Loucy (cell line): ENCODE results near the gene TMEM132D.
"Not testable (repeated sequence)": the region's sequence is repeated elsewhere in the genome, so short reads cannot be mapped to it uniquely, and the experiment has no call there.

Experiments
- H2AFZ ChIP-seq: fragments of 200-600 bp; sonication (generic); 2 replicates; pipeline ENCODE4 v1.6.0; 2016; ENCODE audit warnings: antibody characterized with exemption, mild to moderate bottlenecking, low read length, moderate library complexity
- H3F3A ChIP-seq: fragments of 200-600 bp; 2 replicates; pipeline ENCODE4 v1.6.0; 2016; ENCODE audit warnings: antibody characterized with exemption, low read depth, mild to moderate bottlenecking
- H3K27me3 ChIP-seq: fragments of 200-600 bp; sonication (generic); 2 replicates; pipeline ENCODE4 v1.6.1; 2014; ENCODE audit warnings: low read length, mild to moderate bottlenecking; ENCODE audit not compliant: insufficient read depth, poor library complexity, severe bottlenecking
- H3K36me3 ChIP-seq: fragments of 200-600 bp; sonication (generic); 2 replicates; pipeline ENCODE4 v1.6.1; 2016; ENCODE audit warnings: low read length; ENCODE audit not compliant: insufficient read depth
- H3K4me1 ChIP-seq: fragments of 200-600 bp; sonication (generic); 2 replicates; pipeline ENCODE4 v1.5.1; 2014; ENCODE audit warnings: low read length, mild to moderate bottlenecking; ENCODE audit not compliant: insufficient read depth, poor library complexity, severe bottlenecking
- H3K4me2 ChIP-seq: fragments of 200-600 bp; sonication (generic); 2 replicates; pipeline ENCODE4 v1.6.0; 2014; ENCODE audit warnings: antibody characterized with exemption, low read length, low read depth, mild to moderate bottlenecking; ENCODE audit not compliant: poor library complexity, severe bottlenecking
- H3K4me3 ChIP-seq: fragments of 200-600 bp; sonication (generic); 2 replicates; pipeline ENCODE4 v1.5.1; 2014; ENCODE audit warnings: low read length, mild to moderate bottlenecking, mixed read lengths; ENCODE audit not compliant: poor library complexity, severe bottlenecking
- H3K79me2 ChIP-seq: fragments of 200-600 bp; sonication (generic); 2 replicates; pipeline ENCODE4 v1.6.1; 2014; ENCODE audit warnings: low read length; ENCODE audit not compliant: insufficient read depth
- H3K9ac ChIP-seq: fragments of 200-600 bp; sonication (generic); 2 replicates; pipeline ENCODE4 v1.6.0; 2014; ENCODE audit warnings: mild to moderate bottlenecking, low read depth, low read length, moderate library complexity; ENCODE audit not compliant: poor library complexity, severe bottlenecking
- H3K9me2 ChIP-seq: fragments of 200-600 bp; sonication (generic); replicated peaks from 2 replicates; pipeline ENCODE4 v1.6.1; 2016; ENCODE audit warnings: low read depth, low read length, mixed read lengths
- H3K9me3 ChIP-seq: fragments of 200-600 bp; sonication (generic); 2 replicates; pipeline ENCODE4 v1.6.1; 2014; ENCODE audit warnings: mild to moderate bottlenecking, antibody characterized with exemption, low read length, low read depth; ENCODE audit not compliant: insufficient read depth
- H4K20me1 ChIP-seq: fragments of 200-600 bp; sonication (generic); 2 replicates; pipeline ENCODE4 v1.6.0; 2014; ENCODE audit warnings: antibody characterized with exemption, low read length, mild to moderate bottlenecking; ENCODE audit not compliant: insufficient read depth, poor library complexity, severe bottlenecking
- EZH2phosphoT487 ChIP-seq: fragments of 200-600 bp; IDR thresholded peaks from 2 replicates; pipeline ENCODE4 v1.6.1; 2018; ENCODE audit warnings: antibody characterized with exemption, mild to moderate bottlenecking, moderate library complexity, borderline replicate concordance
- TF ChIP-seq, protein P1 (sequence below): fragments of 200-600 bp; sonication (generic); conservative IDR thresholded peaks from 2 replicates; pipeline ENCODE4 v1.5.1; 2014; ENCODE audit warnings: mild to moderate bottlenecking, antibody characterized with exemption, low read length

TMEM132D gene

DNA sequence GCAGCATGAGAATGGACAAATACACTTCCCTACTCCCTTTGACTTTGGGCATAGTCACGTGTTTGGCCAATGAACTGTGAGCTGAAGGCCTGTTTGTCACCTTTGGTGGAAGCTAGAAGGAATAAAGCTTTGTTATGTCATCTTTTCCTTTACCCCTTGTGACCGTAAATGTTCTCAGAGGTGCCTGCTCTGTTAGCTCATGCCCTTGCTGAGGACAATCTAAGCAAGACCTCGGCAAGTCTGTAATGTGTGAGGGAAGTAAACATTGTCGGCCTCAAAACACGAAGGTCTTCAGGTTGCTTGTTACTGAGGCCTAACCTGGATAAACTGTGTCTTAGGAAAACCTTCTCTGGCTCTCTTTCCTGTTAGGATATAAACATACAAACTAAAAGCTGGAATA is 354.2 kb downstream of the TMEM132D start:
- Histone ChIP-seq H3F3A (no peaks in the 10 kb centered on the region), H3K36me3 (no peaks in the 10 kb centered on the region), H3K4me3 (no peak overlapping the region), H3K4me2 (no peak overlapping the region), H3K9me3 (peaks cover 3% of the 10 kb centered on the region; the same call in 1 of the 2 replicates), H3K9me2 (no peaks in the 10 kb centered on the region), H3K27me3 (no peaks in the 10 kb centered on the region), H3K79me2 (no peaks in the 10 kb centered on the region), H3K4me1 (no peaks in the 10 kb centered on the region), H3K9ac (no peak overlapping the region), H2AFZ (no peak overlapping the region), H4K20me1 (no peaks in the 10 kb centered on the region)
- TF ChIP-seq, protein P1, sequence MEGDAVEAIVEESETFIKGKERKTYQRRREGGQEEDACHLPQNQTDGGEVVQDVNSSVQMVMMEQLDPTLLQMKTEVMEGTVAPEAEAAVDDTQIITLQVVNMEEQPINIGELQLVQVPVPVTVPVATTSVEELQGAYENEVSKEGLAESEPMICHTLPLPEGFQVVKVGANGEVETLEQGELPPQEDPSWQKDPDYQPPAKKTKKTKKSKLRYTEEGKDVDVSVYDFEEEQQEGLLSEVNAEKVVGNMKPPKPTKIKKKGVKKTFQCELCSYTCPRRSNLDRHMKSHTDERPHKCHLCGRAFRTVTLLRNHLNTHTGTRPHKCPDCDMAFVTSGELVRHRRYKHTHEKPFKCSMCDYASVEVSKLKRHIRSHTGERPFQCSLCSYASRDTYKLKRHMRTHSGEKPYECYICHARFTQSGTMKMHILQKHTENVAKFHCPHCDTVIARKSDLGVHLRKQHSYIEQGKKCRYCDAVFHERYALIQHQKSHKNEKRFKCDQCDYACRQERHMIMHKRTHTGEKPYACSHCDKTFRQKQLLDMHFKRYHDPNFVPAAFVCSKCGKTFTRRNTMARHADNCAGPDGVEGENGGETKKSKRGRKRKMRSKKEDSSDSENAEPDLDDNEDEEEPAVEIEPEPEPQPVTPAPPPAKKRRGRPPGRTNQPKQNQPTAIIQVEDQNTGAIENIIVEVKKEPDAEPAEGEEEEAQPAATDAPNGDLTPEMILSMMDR: no peak
- no peak for TF ChIP-seq EZH2phosphoT487

DNA sequence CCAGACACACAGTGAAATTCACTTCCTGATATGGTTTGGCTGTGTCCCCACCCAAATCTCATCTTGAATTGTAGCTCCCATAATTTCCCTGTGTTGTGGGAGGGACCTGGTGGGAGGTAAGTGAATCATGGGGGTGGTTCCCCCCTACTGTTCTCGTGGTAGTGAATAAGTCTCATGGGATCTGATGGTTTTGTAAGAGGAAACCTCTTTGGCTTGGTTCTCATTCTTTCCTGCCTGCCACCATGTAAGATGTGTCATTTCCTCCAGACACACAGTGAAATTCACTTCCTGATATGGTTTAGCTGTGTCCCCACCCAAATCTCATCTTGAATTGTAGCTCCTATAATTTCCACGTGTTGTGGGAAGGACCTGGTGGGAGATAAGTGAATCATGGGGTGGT is 354.8 kb downstream of the TMEM132D start:
- H3K27me3 ChIP-seq, H3K36me3 ChIP-seq, H3K9me2 ChIP-seq, H3K9ac ChIP-seq, H3K9me3 ChIP-seq, H3K4me3 ChIP-seq, H3K4me2 ChIP-seq, H3K4me1 ChIP-seq, H4K20me1 ChIP-seq, H3K79me2 ChIP-seq, H3F3A ChIP-seq, H2AFZ ChIP-seq: not testable (repeated sequence)

DNA sequence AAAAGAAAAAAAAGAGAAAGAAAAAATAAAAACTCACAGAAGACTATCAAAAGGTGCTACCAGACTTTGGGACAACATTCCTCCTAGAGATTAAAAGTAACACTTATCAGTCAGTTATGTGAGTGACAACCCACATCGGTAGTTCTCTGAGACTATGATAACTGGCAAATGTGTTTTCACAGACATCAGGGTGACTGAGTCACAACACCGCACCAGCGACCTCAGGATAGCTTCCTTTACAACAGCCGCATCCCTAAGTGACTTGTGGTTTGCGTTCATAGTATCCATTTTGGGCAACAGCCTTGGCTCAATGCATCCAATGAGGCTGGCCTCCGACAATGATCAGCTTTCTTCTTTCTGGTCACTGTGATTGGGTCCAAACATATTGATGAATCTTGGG is 359.1 kb downstream of the TMEM132D start:
- Histone ChIP-seq H3K27me3 (no peaks in the 10 kb centered on the region), H3K9ac (no peak overlapping the region), H3K4me3 (no peak overlapping the region), H3K9me3 (peaks cover 3% of the 10 kb centered on the region; the same call in 1 of the 2 replicates), H3K36me3 (no peaks in the 10 kb centered on the region), H2AFZ (no peak overlapping the region), H4K20me1 (no peaks in the 10 kb centered on the region), H3K79me2 (no peaks in the 10 kb centered on the region), H3K9me2 (no peaks in the 10 kb centered on the region), H3K4me2 (no peak overlapping the region), H3F3A (no peaks in the 10 kb centered on the region), H3K4me1 (no peaks in the 10 kb centered on the region)
- TF ChIP-seq, protein P1: no peak
- no peak for TF ChIP-seq EZH2phosphoT487

DNA sequence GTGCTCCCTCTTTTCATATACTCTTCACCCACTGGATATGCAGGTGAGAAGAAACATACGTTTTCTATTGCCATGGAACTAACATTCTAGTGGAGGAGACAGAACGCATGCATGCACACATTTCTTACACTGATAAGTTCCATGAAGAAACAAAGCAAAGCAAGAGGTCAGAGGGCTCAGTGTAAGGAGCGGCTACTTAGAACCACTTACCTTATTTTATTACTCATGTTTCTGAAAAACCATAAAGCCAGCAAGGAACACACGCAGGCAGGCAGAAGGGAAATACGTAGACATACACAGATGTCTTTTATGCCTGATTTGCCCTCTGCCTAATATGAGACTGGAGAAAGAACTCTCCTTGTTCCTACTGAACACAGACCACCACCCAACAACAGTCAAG is 362.9 kb downstream of the TMEM132D start:
- Histone ChIP-seq H3K9me2 (no peaks in the 10 kb centered on the region), H3K9me3 (no peaks in the 10 kb centered on the region), H3K4me2 (no peak overlapping the region), H3K79me2 (no peaks in the 10 kb centered on the region), H3K4me3 (no peak overlapping the region), H3K36me3 (no peaks in the 10 kb centered on the region), H3F3A (no peaks in the 10 kb centered on the region), H3K9ac (no peak overlapping the region), H2AFZ (no peak overlapping the region), H4K20me1 (no peaks in the 10 kb centered on the region), H3K4me1 (no peaks in the 10 kb centered on the region), H3K27me3 (no peaks in the 10 kb centered on the region)
- no peak for TF ChIP-seq EZH2phosphoT487
- TF ChIP-seq, protein P1: no peak
